Left lung (tissue), 10 donors: ENCODE data around the gene VPS54. TPM values are rescaled to one million over a fixed set of nuclear protein-coding genes. Genes with fewer than 3 reads are reported as not detected.

Source experiments
- ATAC-seq: fragments of 200-7000 bp; cut with Tn5 transposase; one replicate; pipeline ENCODE4 v1.9.1; 2020; ENCODE audit warnings: moderate library complexity
- DNase-seq, 4 donors: peaks; one replicate each; pipeline ENCODE4 v3.0.0-alpha.2; 2013 to 2020
- H3K27ac ChIP-seq, 2 donors: fragments of 200-600 bp; sonication (generic) in 1 of 2; one replicate each; pipeline versions ENCODE4 v1.5.0 to v1.8.0; 2020 to 2021
- H3K27me3 ChIP-seq, 2 donors: fragments of 200-600 bp; sonication (generic) in 1 of 2; one replicate each; pipeline versions ENCODE4 v1.5.0 to v1.8.0; 2020 to 2021
- H3K36me3 ChIP-seq, 2 donors: fragments of 200-600 bp; sonication (generic) in 1 of 2; one replicate each; pipeline versions ENCODE4 v1.5.0 to v1.8.0; 2020 to 2021
- H3K4me1 ChIP-seq, 2 donors: fragments of 200-600 bp; one replicate each; pipeline ENCODE4 v1.8.0; 2021
- H3K4me3 ChIP-seq, 2 donors: fragments of 200-600 bp; sonication (generic) in 1 of 2; one replicate each; pipeline versions ENCODE4 v1.5.0 to v1.8.0; 2020 to 2021; ENCODE audit warnings: mild to moderate bottlenecking in 1 of 2
- H3K9me3 ChIP-seq, 2 donors: fragments of 200-600 bp; sonication (generic) in 1 of 2; one replicate each; pipeline versions ENCODE4 v1.5.0 to v1.8.0; 2020 to 2021
- intact Hi-C, 2 donors: fragments of 100-400 bp; cut with DNase I; formaldehyde crosslinking; loops; one replicate each; pipeline versions ENCODE4 v1.11.2 to v1.14.2; 2022
- polyA plus RNA-seq, 6 donors: library from polyadenylated mRNA; unstranded; fragments of 120-200 nt; gene quantifications; one replicate each; pipeline ENCODE4 v1.2.1, GENCODE V29; 2013; ENCODE audit not compliant: insufficient read length in 6 of 6
- total RNA-seq, 2 donors: library from RNA; stranded (reverse); fragmentation: NEBNext Ultra II Directional; extraction: Animal tissue kit (Norgen Biotek cat#: 25700); gene quantifications; one replicate each; pipeline ENCODE4 v1.2.1, GENCODE V29; 2021
- TF ChIP-seq, protein P1 (sequence below), 2 donors: fragments of 200-600 bp; sonication (generic) in 1 of 2; IDR thresholded peaks; one replicate each; pipeline versions ENCODE4 v1.5.0 to v1.8.0; 2021; ENCODE audit warnings: antibody characterized with exemption in 2 of 2
- donor health status: DM: no; HTN: yes; CAD: no.
- donor health status: DM: no; HTN: no; CAD: no.

Gene VPS54
- total and polyA plus RNA-seq, 8 donors = 24.1 to 53.2 (median 47.3) TPM

- DNase-seq (no peak), ATAC-seq (peak; percentile 44)
- Histone ChIP-seq H3K27ac (peak overlapping the region; percentile 20 to 77), H3K27me3 (no peaks in the 10 kb centered on the region), H3K9me3 (no peaks in the 10 kb centered on the region), H3K4me3 (no peak overlapping the region), H3K36me3 (no peaks in the 10 kb centered on the region), H3K4me1 (peaks cover 15 to 17% of the 10 kb centered on the region in 2 donors)
- intact Hi-C loops = loop anchor here in 1 of 2 donors (5.0 kb wide), 1 partner anchor 79 kb away; the partner anchor contains the start of gene PELI1
- TF ChIP-seq, protein P1, sequence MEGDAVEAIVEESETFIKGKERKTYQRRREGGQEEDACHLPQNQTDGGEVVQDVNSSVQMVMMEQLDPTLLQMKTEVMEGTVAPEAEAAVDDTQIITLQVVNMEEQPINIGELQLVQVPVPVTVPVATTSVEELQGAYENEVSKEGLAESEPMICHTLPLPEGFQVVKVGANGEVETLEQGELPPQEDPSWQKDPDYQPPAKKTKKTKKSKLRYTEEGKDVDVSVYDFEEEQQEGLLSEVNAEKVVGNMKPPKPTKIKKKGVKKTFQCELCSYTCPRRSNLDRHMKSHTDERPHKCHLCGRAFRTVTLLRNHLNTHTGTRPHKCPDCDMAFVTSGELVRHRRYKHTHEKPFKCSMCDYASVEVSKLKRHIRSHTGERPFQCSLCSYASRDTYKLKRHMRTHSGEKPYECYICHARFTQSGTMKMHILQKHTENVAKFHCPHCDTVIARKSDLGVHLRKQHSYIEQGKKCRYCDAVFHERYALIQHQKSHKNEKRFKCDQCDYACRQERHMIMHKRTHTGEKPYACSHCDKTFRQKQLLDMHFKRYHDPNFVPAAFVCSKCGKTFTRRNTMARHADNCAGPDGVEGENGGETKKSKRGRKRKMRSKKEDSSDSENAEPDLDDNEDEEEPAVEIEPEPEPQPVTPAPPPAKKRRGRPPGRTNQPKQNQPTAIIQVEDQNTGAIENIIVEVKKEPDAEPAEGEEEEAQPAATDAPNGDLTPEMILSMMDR (IDR thresholded peaks at IDR 0.05) = no peak
Measured at GRCh38 chr2:64063454-64063853, 44.2 kb upstream of the VPS54 start.

- Histone ChIP-seq H3K36me3 (no peaks in the 10 kb centered on the region), H3K4me1 (peaks cover 15 to 17% of the 10 kb centered on the region in 2 donors), H3K27ac (peak overlapping the region; percentile 16 to 77), H3K4me3 (no peak overlapping the region), H3K9me3 (no peaks in the 10 kb centered on the region), H3K27me3 (no peaks in the 10 kb centered on the region)
- ATAC-seq (peak; percentile 84), DNase-seq (peak in 1 of 4 donors; percentile 37)
- intact Hi-C loops = loop anchor here in 1 of 2 donors (5.0 kb wide), 1 partner anchor 79 kb away; the partner anchor contains the start of gene PELI1
- TF ChIP-seq, protein P1 (IDR thresholded peaks at IDR 0.05) = no peak
Measured at GRCh38 chr2:64062840-64063239, 43.6 kb upstream of the VPS54 start.

DNA sequence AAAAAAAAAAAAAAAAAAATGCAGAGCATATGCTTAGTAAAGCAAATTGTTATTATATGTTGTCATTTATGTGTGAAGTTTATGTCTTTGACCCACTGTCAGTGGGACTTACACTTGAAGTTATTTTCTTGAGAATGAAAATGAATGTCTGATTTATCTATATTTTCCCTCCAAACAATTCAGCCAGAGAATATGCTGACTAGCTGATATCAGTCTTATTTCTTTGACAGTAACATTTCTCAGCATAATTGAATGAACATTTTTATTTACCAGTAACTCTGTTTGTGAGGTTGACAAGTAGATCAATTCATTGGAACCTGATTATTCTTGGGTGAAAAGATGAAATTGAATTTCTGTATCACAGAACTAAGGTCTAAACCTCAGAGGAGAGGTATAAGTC lies 40.0 kb upstream of the VPS54 start:
- no peaks in the 10 kb centered on the region for H3K9me3 ChIP-seq
- H3K4me1 ChIP-seq = peaks cover 10 to 14% of the 10 kb centered on the region in 2 donors
- no peak for ATAC-seq
- intact Hi-C loops = no loop called here
- H3K4me3 ChIP-seq = no peak overlapping the region
- H3K27ac ChIP-seq = no peak overlapping the region
- TF ChIP-seq, protein P1 (IDR thresholded peaks at IDR 0.05) = no peak
- H3K36me3 ChIP-seq = no peaks in the 10 kb centered on the region
- DNase-seq = no peak
- H3K27me3 ChIP-seq = no peaks in the 10 kb centered on the region

- Histone ChIP-seq H3K36me3 (no peaks in the 10 kb centered on the region), H3K27me3 (no peaks in the 10 kb centered on the region), H3K4me1 (peaks cover 2 to 13% of the 10 kb centered on the region in 2 donors), H3K27ac (no peak overlapping the region), H3K4me3 (no peak overlapping the region), H3K9me3 (no peaks in the 10 kb centered on the region)
- TF ChIP-seq, protein P1 (IDR thresholded peaks at IDR 0.05) = no peak
- ATAC-seq (no peak), DNase-seq (no peak)
- intact Hi-C loops = no loop called here
Measured at GRCh38 chr2:64056021-64056420, 36.8 kb upstream of the VPS54 start.

DNA sequence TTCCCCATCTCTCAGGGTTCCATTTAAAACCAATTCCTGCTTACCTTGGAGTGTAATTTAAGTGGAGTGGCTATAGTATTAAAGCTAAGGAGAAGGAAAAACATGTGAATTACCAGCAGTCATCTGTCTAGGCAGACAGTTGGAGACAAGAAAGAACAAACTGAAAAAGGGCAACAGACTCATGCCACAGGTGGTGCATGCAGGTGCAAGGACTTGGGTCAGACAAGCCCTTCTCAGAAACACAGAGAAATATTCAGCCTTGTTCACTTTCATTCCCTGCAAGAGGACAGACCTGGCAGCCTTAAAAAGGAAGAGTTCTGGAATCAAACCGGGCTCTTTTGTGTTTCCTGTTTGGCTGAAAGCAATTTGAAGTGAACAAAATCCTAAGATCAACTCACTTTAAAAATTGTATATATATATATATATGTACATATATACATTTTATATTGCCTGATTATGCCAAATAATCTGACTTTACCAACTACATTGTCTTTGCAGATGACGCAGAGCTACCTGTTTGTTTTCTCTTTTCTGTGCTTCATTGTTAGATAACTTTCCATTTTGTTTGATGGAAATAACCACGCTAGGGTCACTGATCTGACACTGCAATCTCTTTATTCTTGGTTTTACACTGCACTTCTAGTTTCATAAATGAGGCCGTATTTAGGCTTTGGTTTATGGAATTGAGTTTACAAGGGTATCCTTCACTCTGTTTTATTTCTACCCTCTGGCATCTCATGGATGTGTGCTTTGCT lies 35.1 kb upstream of the VPS54 start:
- intact Hi-C loops = no loop called here
- H3K4me3 ChIP-seq = no peak overlapping the region
- H3K27ac ChIP-seq = no peak overlapping the region
- TF ChIP-seq, protein P1 (IDR thresholded peaks at IDR 0.05) = no peak
- H3K9me3 ChIP-seq = no peaks in the 10 kb centered on the region
- H3K36me3 ChIP-seq = no peaks in the 10 kb centered on the region
- no peaks in the 10 kb centered on the region for H3K27me3 ChIP-seq
- ATAC-seq = no peak
- no peak for DNase-seq
- peaks cover 0 to 22% of the 10 kb centered on the region in 2 donors for H3K4me1 ChIP-seq
